Mesendoderm (in vitro differentiated cells): ENCODE data around the gene KNCN.

Experiments
- DNase-seq: peaks from one replicate; pipeline ENCODE4 v3.0.0; 2013
- H2AK5ac ChIP-seq: 2 replicates; pipeline ENCODE4 v1.6.1; 2013; ENCODE audit warnings: low read length, inconsistent platforms
- H2BK120ac ChIP-seq: 2 replicates; pipeline ENCODE4 v1.6.1; 2013; ENCODE audit warnings: low read depth, mild to moderate bottlenecking, low read length, moderate library complexity, mixed read lengths
- H2BK15ac ChIP-seq: replicated peaks from 2 replicates; pipeline ENCODE4 v1.6.1; 2013; ENCODE audit warnings: low read depth, mild to moderate bottlenecking, moderate library complexity
- H2BK5ac ChIP-seq: 2 replicates; pipeline ENCODE4 v1.6.1; 2013; ENCODE audit warnings: low read length, inconsistent platforms
- H3K18ac ChIP-seq: 2 replicates; pipeline ENCODE4 v1.6.1; 2013; ENCODE audit warnings: mild to moderate bottlenecking, low read length, mixed read lengths
- H3K23ac ChIP-seq: one replicate; pipeline ENCODE4 v1.6.1; 2013; ENCODE audit warnings: low read length
- H3K27ac ChIP-seq: 2 replicates; pipeline ENCODE4 v1.5.1; 2013; ENCODE audit warnings: low read depth, mild to moderate bottlenecking, inconsistent platforms, low read length, moderate library complexity
- H3K27me3 ChIP-seq: 2 replicates; pipeline ENCODE4 v1.6.1; 2013; ENCODE audit warnings: low read length, control low read depth, mild to moderate bottlenecking, inconsistent platforms; ENCODE audit not compliant: insufficient read depth, poor library complexity
- H3K36me3 ChIP-seq: 2 replicates; pipeline ENCODE4 v1.6.1; 2013; ENCODE audit warnings: low read length, inconsistent platforms; ENCODE audit not compliant: control insufficient read depth, insufficient read depth
- H3K4ac ChIP-seq: one replicate; pipeline ENCODE4 v1.6.1; 2013; ENCODE audit warnings: low read depth, mild to moderate bottlenecking, low read length, moderate library complexity
- H3K4me1 ChIP-seq: 2 replicates; pipeline ENCODE4 v1.6.1; 2013; ENCODE audit warnings: low read depth, low read length, inconsistent platforms; ENCODE audit not compliant: control insufficient read depth
- H3K4me2 ChIP-seq: 2 replicates; pipeline ENCODE4 v1.6.1; 2013; ENCODE audit warnings: low read length
- H3K4me3 ChIP-seq: 2 replicates; pipeline ENCODE4 v1.5.1; 2013; ENCODE audit warnings: mild to moderate bottlenecking, low read length
- H3K56ac ChIP-seq: one replicate; pipeline ENCODE4 v1.6.1; 2013; ENCODE audit warnings: low read length
- H3K79me1 ChIP-seq: 2 replicates; pipeline ENCODE4 v1.6.1; 2013; ENCODE audit warnings: low read length, inconsistent platforms
- H3K79me2 ChIP-seq: 2 replicates; pipeline ENCODE4 v1.6.1; 2013; ENCODE audit warnings: mild to moderate bottlenecking, low read length; ENCODE audit not compliant: control insufficient read depth, insufficient read depth
- H3K9ac ChIP-seq: 2 replicates; pipeline ENCODE4 v1.6.1; 2013; ENCODE audit warnings: low read length, inconsistent platforms
- H4K5ac ChIP-seq: one replicate; pipeline ENCODE4 v1.6.1; 2013; ENCODE audit warnings: low read length
- H4K8ac ChIP-seq: one replicate; pipeline ENCODE4 v1.6.1; 2013; ENCODE audit warnings: low read depth, mild to moderate bottlenecking, control low read depth, low read length, moderate library complexity
- WGBS: extraction: QIAGEN DNeasy Blood & Tissue Kit; methylation state at CpG from one replicate; pipeline ENCODE4 v1.1.7; 2013; ENCODE audit warnings: low lambda C conversion rate, missing lambda C conversion rate; ENCODE audit not compliant: insufficient coverage; ENCODE audit errors: extremely low coverage; 5-methylcytosine and 5-hydroxymethylcytosine counted together

Gene KNCN

DNA sequence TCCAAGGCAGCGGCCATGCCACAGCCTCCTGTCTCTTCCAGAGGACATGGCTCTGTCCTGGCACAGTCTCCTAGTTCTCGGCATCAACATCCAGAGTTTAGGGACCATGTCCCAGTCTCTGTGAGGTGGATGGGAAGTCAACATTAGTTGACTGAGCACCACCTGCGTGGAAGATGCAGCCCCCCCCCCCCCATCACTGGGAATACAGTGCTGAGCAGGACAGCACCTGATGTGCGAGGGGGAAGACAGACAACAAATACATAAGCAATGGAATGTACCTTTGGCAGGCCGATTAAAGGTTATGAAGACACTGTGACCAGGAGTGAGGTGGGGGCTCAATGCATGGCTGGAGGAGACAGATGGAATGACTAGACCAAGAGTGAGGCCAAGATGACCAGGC is 26.6 kb downstream of the KNCN start:
- no peak overlapping the region for H2BK120ac ChIP-seq
- H3K4me3 ChIP-seq = no peak overlapping the region
- H3K9ac ChIP-seq = no peak overlapping the region
- DNase-seq = no peak
- no peak overlapping the region for H3K18ac ChIP-seq
- H2BK15ac ChIP-seq = no peak overlapping the region
- H3K36me3 ChIP-seq = no peaks in the 10 kb centered on the region
- no peak overlapping the region for H2AK5ac ChIP-seq
- no peak overlapping the region for H4K8ac ChIP-seq
- H3K27ac ChIP-seq = no peak overlapping the region
- H4K5ac ChIP-seq = no peak overlapping the region
- H3K56ac ChIP-seq = no peak overlapping the region
- no CpG with 5 or more reads among the region's 5 CpGs for WGBS
- H3K4me2 ChIP-seq = no peak overlapping the region
- no peak overlapping the region for H3K4ac ChIP-seq
- no peaks in the 10 kb centered on the region for H3K79me2 ChIP-seq
- peaks cover 16% of the 10 kb centered on the region for H3K4me1 ChIP-seq
- H3K79me1 ChIP-seq = no peaks in the 10 kb centered on the region
- H3K23ac ChIP-seq = no peak overlapping the region
- no peak overlapping the region for H2BK5ac ChIP-seq
- H3K27me3 ChIP-seq = no peaks in the 10 kb centered on the region

DNA sequence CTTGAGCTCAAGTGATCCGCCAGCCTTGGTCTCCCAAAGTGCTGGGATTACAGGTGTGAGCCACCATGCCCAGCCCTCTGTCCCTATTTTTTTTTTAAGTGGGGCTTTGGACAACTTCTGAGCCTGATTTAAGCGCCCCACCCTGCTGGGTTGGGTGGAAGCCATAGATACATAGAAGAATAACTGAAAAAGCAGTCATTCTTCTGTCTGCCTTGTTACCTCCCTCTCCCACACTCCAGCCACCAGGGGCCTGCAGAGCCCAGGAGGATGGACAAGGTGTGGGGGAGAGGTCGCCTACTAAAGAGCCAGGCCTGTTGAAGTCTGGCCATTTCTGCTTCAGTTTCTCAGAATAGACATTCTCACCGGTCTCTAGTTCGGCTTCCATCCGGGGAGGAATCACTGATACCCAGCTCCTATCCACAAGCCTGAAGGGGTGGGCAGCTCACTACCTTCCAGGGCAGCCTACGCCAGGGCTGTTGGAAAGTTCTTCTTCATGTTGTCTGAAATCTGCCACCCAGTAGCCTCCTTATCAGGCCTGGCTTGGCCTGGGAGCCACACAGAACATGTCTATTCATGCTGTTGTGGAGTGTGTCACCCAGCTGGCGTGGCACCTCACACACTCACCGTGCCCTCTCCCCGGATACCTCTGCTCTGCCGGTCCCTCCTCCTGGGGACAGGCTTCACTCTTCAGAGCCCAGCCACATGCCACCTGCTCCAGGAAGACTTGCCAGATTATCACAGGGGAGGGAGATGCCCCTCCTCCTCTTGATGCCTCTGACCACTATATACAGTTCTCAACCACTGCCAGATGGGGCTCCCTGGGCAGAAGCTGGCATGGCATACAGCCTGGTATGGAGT is 27.7 kb downstream of the KNCN start:
- Histone ChIP-seq H3K4me3 (no peak overlapping the region), H3K4me1 (peaks cover 16% of the 10 kb centered on the region), H3K27ac (no peak overlapping the region), H2BK15ac (no peak overlapping the region), H4K8ac (no peak overlapping the region), H3K18ac (no peak overlapping the region), H3K27me3 (no peaks in the 10 kb centered on the region), H2BK120ac (no peak overlapping the region), H4K5ac (no peak overlapping the region), H3K9ac (no peak overlapping the region), H2BK5ac (no peak overlapping the region), H3K4ac (no peak overlapping the region), H3K23ac (no peak overlapping the region), H3K79me1 (no peaks in the 10 kb centered on the region), H3K56ac (no peak overlapping the region), H3K4me2 (no peak overlapping the region), H2AK5ac (no peak overlapping the region), H3K36me3 (no peaks in the 10 kb centered on the region), H3K79me2 (no peaks in the 10 kb centered on the region)
- DNase-seq = no peak
- WGBS = no CpG with 5 or more reads among the region's 11 CpGs

DNA sequence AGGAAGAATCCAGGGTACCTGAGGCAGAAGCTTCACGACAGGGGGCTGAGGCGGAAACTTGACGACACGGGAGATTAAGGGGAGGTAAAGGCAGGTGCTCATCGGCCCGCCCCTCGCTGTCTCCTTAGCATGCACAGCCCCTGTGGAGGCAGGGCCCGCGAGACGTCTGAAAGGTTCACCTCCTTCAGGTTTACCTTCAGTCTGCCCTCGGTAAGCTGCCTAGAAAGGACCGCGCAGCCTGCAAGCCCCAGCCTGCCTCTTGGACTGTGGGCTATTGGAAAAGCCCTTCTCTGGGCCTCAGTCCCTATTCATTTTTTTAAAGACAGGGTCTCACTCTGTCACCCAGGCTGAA is 28.5 kb downstream of the KNCN start:
- H3K79me2 ChIP-seq = no peaks in the 10 kb centered on the region
- no peak overlapping the region for H3K9ac ChIP-seq
- H3K4ac ChIP-seq = no peak overlapping the region
- no peak overlapping the region for H2BK15ac ChIP-seq
- H4K5ac ChIP-seq = no peak overlapping the region
- H3K4me3 ChIP-seq = no peak overlapping the region
- no CpG with 5 or more reads among the region's 13 CpGs for WGBS
- H3K4me1 ChIP-seq = peaks cover 18% of the 10 kb centered on the region
- H3K56ac ChIP-seq = no peak overlapping the region
- H4K8ac ChIP-seq = no peak overlapping the region
- DNase-seq = no peak
- no peaks in the 10 kb centered on the region for H3K36me3 ChIP-seq
- no peak overlapping the region for H2BK5ac ChIP-seq
- H3K79me1 ChIP-seq = no peaks in the 10 kb centered on the region
- H3K27me3 ChIP-seq = no peaks in the 10 kb centered on the region
- H2BK120ac ChIP-seq = no peak overlapping the region
- H3K4me2 ChIP-seq = no peak overlapping the region
- no peak overlapping the region for H3K27ac ChIP-seq
- no peak overlapping the region for H3K18ac ChIP-seq
- no peak overlapping the region for H2AK5ac ChIP-seq
- H3K23ac ChIP-seq = no peak overlapping the region

DNA sequence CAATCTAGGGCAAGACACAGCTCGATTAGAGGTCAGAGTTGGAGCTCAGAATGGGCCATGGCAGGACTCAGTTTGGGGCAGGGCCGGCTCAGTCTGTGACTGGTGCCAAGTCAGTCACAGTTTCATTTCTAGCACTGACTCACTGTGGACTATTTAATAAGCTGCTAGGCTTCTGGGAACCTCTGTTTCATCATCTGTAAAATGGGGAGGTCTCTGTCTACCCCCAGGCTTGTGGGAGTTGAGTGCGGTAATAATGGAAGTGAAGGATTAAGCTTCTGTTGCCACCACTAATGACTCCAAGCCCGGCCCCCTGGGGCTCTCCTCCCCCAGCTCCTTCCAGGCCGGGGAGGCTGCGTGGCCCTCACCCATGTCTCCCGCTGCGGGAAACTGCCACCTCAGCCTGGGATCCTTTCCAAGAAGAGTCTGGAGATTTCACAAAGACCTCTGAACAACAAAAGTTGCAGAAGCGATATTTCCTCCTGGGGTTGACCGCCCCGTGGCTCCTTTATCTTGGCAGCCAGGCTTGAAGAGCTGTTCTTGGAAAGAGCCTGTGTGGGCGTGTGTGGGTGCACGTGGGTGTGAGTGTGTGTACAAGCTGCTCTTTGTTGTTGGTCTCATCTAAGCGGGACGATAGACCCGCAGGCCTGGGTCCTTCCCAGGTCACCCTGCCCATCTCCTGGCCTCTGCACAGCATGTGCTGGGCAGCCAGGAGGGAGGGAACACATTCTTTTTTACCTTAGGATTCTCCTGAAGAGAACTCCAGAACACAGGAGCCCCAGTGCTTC is 29.1 kb downstream of the KNCN start:
- no CpG with 5 or more reads among the region's 16 CpGs for WGBS

DNA sequence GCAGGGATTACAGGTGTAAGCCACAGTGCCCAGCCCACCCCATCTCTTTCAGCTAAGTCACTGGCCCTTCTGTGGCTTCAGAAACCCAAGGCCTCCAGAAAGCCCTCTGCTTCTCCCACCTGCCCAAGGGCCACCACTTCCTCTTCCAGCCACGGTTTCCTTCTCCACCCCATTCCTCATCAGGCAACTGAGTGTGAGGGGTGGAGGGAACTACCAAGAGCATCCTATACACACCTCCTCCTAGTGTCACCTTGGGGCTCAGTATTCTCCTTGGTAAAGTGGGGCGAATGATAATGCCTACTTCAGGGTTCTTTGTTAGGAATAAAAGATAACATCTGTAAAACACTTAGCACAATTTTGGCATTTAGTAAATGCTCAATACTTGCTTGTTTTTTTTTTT is 30.0 kb downstream of the KNCN start:
- Histone ChIP-seq H3K56ac (no peak overlapping the region), H3K4ac (no peak overlapping the region), H3K23ac (no peak overlapping the region), H3K27me3 (no peaks in the 10 kb centered on the region), H3K79me1 (no peaks in the 10 kb centered on the region), H3K18ac (no peak overlapping the region), H2BK15ac (no peak overlapping the region), H3K4me3 (no peak overlapping the region), H2BK120ac (no peak overlapping the region), H3K27ac (no peak overlapping the region), H4K8ac (no peak overlapping the region), H2AK5ac (no peak overlapping the region), H3K9ac (no peak overlapping the region), H4K5ac (no peak overlapping the region), H3K4me1 (peaks cover 23% of the 10 kb centered on the region), H3K36me3 (no peaks in the 10 kb centered on the region), H3K79me2 (no peaks in the 10 kb centered on the region), H3K4me2 (no peak overlapping the region), H2BK5ac (no peak overlapping the region)
- WGBS = no CpG with 5 or more reads among the region's 2 CpGs
- no peak for DNase-seq

More for the DNA sequence above, 29.1 kb downstream of the KNCN start:
- Histone ChIP-seq H2BK15ac (no peak overlapping the region), H3K79me2 (no peaks in the 10 kb centered on the region), H2AK5ac (no peak overlapping the region), H3K79me1 (no peaks in the 10 kb centered on the region), H4K5ac (no peak overlapping the region), H3K56ac (no peak overlapping the region), H3K23ac (no peak overlapping the region), H2BK120ac (no peak overlapping the region), H3K18ac (no peak overlapping the region), H3K4ac (no peak overlapping the region), H3K4me2 (no peak overlapping the region), H3K36me3 (no peaks in the 10 kb centered on the region), H3K9ac (no peak overlapping the region), H3K4me1 (peaks cover 18% of the 10 kb centered on the region), H3K4me3 (no peak overlapping the region), H3K27me3 (no peaks in the 10 kb centered on the region), H4K8ac (no peak overlapping the region), H2BK5ac (no peak overlapping the region), H3K27ac (no peak overlapping the region)
- no peak for DNase-seq
